NB4 (cell line): Measurements from ENCODE around the gene PPIL1.

Source experiments
- MYC ChIP-seq: IDR thresholded peaks from 2 replicates; pipeline ENCODE4 v1.6.1; 2011; ENCODE audit warnings: low read depth, low read length
- POLR2A ChIP-seq: IDR thresholded peaks from 2 replicates; pipeline ENCODE4 v1.6.1; 2011; ENCODE audit warnings: mild to moderate bottlenecking; ENCODE audit not compliant: insufficient read length; ENCODE audit errors: extremely low read depth
- TF ChIP-seq, protein P1 (sequence below): IDR thresholded peaks from one replicate; pipeline ENCODE4 v1.5.1; 2012; ENCODE audit warnings: low read depth, low read length

DNA sequence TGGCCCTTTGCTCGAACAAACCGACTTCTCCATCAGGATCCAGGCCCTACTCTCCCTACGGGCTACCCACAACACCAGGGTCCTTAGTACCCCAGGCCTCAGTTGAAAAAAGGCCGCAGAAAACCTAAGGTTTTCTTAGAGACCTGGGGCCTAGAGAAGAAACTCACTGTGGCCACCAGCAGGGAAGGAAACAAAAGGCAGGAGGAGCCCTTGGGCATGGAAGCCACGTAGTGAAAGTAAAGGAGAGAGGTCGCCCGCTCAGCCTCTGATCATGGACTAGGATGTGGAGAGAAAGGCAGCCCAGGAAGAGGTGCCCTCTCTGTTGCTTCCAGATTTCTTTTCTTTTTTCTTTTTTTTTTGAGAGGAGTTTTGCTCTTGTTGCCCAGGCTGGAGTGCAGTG lies 66.9 kb downstream of the PPIL1 start:
- TF ChIP-seq MYC (no peak), POLR2A (no peak)
- TF ChIP-seq, protein P1, sequence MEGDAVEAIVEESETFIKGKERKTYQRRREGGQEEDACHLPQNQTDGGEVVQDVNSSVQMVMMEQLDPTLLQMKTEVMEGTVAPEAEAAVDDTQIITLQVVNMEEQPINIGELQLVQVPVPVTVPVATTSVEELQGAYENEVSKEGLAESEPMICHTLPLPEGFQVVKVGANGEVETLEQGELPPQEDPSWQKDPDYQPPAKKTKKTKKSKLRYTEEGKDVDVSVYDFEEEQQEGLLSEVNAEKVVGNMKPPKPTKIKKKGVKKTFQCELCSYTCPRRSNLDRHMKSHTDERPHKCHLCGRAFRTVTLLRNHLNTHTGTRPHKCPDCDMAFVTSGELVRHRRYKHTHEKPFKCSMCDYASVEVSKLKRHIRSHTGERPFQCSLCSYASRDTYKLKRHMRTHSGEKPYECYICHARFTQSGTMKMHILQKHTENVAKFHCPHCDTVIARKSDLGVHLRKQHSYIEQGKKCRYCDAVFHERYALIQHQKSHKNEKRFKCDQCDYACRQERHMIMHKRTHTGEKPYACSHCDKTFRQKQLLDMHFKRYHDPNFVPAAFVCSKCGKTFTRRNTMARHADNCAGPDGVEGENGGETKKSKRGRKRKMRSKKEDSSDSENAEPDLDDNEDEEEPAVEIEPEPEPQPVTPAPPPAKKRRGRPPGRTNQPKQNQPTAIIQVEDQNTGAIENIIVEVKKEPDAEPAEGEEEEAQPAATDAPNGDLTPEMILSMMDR = no peak
